ENCODE measurements around the gene CIAPIN1. TPM values are rescaled to one million over a fixed set of nuclear protein-coding genes. Genes with fewer than 3 reads are reported as not detected.

Gene CIAPIN1
- total and polyA plus RNA-seq, 8 donors = 14.0 to 146 (median 32.7) TPM

DNA sequence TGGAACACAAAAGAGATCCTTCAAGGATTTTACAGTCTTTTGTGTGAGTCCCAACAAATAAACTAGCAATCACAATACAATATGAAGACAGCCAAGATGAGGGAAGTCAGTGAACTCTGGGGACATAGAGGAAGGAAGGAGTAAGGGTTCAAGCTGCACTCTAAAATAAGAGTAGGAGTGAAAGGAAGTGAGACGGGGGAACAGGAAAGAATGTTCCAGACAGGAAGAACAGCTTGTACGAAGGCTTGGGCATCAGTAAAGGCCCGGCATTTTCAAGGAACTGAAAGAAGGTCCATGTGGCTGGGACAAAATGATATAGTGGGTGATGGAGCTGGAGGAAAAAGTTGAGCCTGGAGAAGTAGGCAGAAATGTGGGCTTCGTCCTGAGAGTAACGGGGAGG is 38.1 kb downstream of the CIAPIN1 start:
- peak overlapping the region in 3 of 5 donors; percentile 27 to 51 (median 46) for H3K27ac ChIP-seq
- no peaks in the 10 kb centered on the region for H3K36me3 ChIP-seq
- intact Hi-C loops (cut with DNase I; ENCODE audit: low total_unique reads) = no loop called here
- H3K4me3 ChIP-seq = no peak overlapping the region
- peaks cover 0 to 9% (median 0%) of the 10 kb centered on the region in 4 donors for H3K4me1 ChIP-seq
- no peaks in the 10 kb centered on the region for H3K9me3 ChIP-seq
- DNase-seq = no peak
- TF ChIP-seq EP300 (IDR thresholded peaks at IDR 0.05) (no peak), POLR2A (IDR thresholded peaks at IDR 0.05) (no peak), POLR2AphosphoS5 (IDR thresholded peaks at IDR 0.05) (no peak)
- TF ChIP-seq, protein P1, sequence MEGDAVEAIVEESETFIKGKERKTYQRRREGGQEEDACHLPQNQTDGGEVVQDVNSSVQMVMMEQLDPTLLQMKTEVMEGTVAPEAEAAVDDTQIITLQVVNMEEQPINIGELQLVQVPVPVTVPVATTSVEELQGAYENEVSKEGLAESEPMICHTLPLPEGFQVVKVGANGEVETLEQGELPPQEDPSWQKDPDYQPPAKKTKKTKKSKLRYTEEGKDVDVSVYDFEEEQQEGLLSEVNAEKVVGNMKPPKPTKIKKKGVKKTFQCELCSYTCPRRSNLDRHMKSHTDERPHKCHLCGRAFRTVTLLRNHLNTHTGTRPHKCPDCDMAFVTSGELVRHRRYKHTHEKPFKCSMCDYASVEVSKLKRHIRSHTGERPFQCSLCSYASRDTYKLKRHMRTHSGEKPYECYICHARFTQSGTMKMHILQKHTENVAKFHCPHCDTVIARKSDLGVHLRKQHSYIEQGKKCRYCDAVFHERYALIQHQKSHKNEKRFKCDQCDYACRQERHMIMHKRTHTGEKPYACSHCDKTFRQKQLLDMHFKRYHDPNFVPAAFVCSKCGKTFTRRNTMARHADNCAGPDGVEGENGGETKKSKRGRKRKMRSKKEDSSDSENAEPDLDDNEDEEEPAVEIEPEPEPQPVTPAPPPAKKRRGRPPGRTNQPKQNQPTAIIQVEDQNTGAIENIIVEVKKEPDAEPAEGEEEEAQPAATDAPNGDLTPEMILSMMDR (IDR thresholded peaks at IDR 0.05) = no peak
- no peaks in the 10 kb centered on the region for H3K27me3 ChIP-seq
- 72 to 84% (median 76%) methylated on average over 5 of the region's 5 CpGs for WGBS, 5 donors

DNA sequence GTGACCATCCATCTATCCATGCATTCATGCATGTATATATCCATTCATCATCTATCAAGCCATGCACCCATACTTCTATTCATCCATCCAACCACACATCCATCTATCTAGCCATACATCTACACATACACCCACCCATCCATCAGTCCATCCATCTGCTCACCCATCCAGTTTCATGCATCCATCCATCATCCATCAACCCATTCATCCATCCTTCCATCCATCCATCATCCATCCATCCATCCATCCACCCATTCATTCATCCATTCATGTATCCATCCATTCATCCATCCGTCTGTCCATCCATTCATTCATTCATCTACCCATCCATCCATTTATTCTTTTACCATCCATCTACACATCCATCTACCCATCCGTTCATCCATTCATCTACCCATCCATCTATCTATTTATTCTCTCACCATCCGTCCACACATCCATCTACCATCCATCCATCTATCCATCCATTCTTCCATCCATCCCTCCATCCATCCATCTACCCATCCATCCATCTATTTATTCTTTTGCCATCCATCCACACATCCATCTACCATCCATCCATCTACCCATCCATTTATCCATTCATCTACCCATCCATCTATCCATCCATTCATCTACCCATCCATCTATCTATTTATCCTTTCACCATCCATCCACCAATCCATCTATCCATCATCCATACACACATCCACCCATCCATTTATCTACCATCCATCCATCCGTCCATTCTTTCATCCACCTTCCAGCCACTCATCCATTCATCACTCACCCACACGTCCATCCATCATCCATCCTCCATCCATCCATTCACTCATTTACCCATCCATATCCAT is 39.4 kb downstream of the CIAPIN1 start:
- 84 to 93% (median 89%) methylated on average over 5 of the region's 5 CpGs for WGBS, 5 donors
- TF ChIP-seq EP300 (IDR thresholded peaks at IDR 0.05) (no peak), POLR2A (IDR thresholded peaks at IDR 0.05) (no peak), POLR2AphosphoS5 (IDR thresholded peaks at IDR 0.05) (no peak)
- TF ChIP-seq, protein P1 (IDR thresholded peaks at IDR 0.05) = no peak
- intact Hi-C loops (cut with DNase I; ENCODE audit: low total_unique reads) = no loop called here
- H3K4me1 ChIP-seq = peaks cover 0 to 9% (median 0%) of the 10 kb centered on the region in 4 donors
- H3K27me3 ChIP-seq = no peaks in the 10 kb centered on the region
- no peak for DNase-seq
- H3K36me3 ChIP-seq = no peaks in the 10 kb centered on the region
- H3K9me3 ChIP-seq = no peaks in the 10 kb centered on the region
- H3K27ac ChIP-seq = no peak overlapping the region
- H3K4me3 ChIP-seq = no peak overlapping the region

DNA sequence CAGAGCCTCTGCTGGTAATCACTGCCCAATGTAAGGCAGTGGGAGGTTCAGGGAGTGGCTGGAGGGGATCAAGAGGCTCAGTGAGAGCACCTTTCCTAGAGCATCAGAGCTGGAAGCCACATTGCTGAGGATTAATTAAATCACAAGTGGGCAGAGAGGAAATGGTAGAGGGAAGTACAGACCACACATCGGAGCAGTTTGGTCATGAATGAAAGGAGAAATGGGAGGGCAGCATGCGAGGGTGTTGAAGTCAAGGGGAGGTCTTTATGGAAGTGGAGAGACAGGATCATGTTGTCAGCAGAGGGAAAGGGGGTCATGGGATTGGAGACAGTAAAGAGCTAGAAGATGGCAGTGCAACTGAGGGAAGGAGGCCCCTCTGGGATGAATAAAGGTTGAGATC is 40.3 kb downstream of the CIAPIN1 start:
- H3K27ac ChIP-seq = no peak overlapping the region
- H3K9me3 ChIP-seq = no peaks in the 10 kb centered on the region
- no peaks in the 10 kb centered on the region for H3K27me3 ChIP-seq
- H3K36me3 ChIP-seq = no peaks in the 10 kb centered on the region
- intact Hi-C loops (cut with DNase I; ENCODE audit: low total_unique reads) = no loop called here
- H3K4me1 ChIP-seq = peaks cover 0 to 9% (median 0%) of the 10 kb centered on the region in 4 donors
- no peak overlapping the region for H3K4me3 ChIP-seq
- 60 to 69% (median 69%) methylated on average over 2 of the region's 2 CpGs for WGBS, 5 donors
- no peak for DNase-seq
- TF ChIP-seq, protein P1 (IDR thresholded peaks at IDR 0.05) = no peak
- TF ChIP-seq EP300 (IDR thresholded peaks at IDR 0.05) = no peak
- no peak for TF ChIP-seq POLR2A (IDR thresholded peaks at IDR 0.05)
- TF ChIP-seq POLR2AphosphoS5 (IDR thresholded peaks at IDR 0.05) = no peak

DNA sequence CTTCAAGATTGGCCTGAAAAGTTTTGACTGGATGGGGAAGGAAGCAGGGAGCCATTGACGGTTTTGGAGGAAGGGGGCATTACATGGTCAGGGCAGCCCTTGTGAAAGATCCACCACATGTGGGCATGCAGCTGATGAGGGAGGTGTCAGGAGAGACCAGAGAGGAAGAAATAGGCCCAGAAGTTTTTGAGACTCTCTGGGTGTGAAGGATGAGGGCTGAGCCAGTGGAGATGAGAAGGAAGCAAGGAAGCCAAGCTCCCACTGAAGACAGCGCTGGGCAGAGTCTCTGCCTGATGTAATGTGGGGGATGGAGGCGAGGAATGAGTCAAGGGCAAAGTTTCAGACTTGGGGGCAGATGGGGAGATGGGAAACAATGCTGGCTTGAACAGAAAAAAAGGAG is 42.1 kb downstream of the CIAPIN1 start:
- DNase-seq = no peak
- no peak for TF ChIP-seq POLR2AphosphoS5 (IDR thresholded peaks at IDR 0.05)
- TF ChIP-seq, protein P1 (IDR thresholded peaks at IDR 0.05) = no peak
- no peak for TF ChIP-seq EP300 (IDR thresholded peaks at IDR 0.05)
- TF ChIP-seq POLR2A (IDR thresholded peaks at IDR 0.05) = no peak
- peaks cover 0 to 4% (median 0%) of the 10 kb centered on the region in 4 donors for H3K4me1 ChIP-seq
- intact Hi-C loops (cut with DNase I; ENCODE audit: low total_unique reads) = no loop called here
- no peak overlapping the region for H3K4me3 ChIP-seq
- H3K36me3 ChIP-seq = no peaks in the 10 kb centered on the region
- H3K27me3 ChIP-seq = no peaks in the 10 kb centered on the region
- no peak overlapping the region for H3K27ac ChIP-seq
- WGBS, 5 donors = 66 to 86% (median 80%) methylated on average over 3 of the region's 3 CpGs
- H3K9me3 ChIP-seq = no peaks in the 10 kb centered on the region

All from stomach (tissue), 9 donors.